Mesenchymal stem cell (in vitro differentiated cells and primary cell): Measurements from ENCODE around the gene ABHD16B.

Experiments
- DNase-seq: peaks from one replicate; pipeline ENCODE4 v3.0.0-alpha.2; 2013
- H2AFZ ChIP-seq: one replicate; pipeline ENCODE4 v1.6.1; 2013; ENCODE audit warnings: low read depth, mild to moderate bottlenecking, control low read depth, inconsistent platforms, low read length, moderate library complexity
- H2AK5ac ChIP-seq: 2 replicates; pipeline ENCODE4 v1.6.1; 2013; ENCODE audit warnings: low read length, moderate library complexity, mild to moderate bottlenecking, inconsistent platforms; ENCODE audit not compliant: severe bottlenecking
- H2BK120ac ChIP-seq: one replicate; pipeline ENCODE4 v1.6.1; 2013; ENCODE audit warnings: low read depth, mild to moderate bottlenecking, inconsistent platforms, low read length, moderate library complexity
- H2BK12ac ChIP-seq, 2 experiments: one replicate each; pipeline ENCODE4 v1.6.1; 2013; ENCODE audit warnings: inconsistent platforms in 2 of 2, low read length in 2 of 2, mild to moderate bottlenecking in 2 of 2, moderate library complexity in 2 of 2, control low read depth in 1 of 2
- H2BK15ac ChIP-seq: one replicate; pipeline ENCODE4 v1.6.1; 2013; ENCODE audit warnings: mild to moderate bottlenecking, low read depth, inconsistent platforms; ENCODE audit not compliant: poor library complexity, severe bottlenecking
- H2BK5ac ChIP-seq: 2 replicates; pipeline ENCODE4 v1.6.1; 2013; ENCODE audit warnings: low read depth, mild to moderate bottlenecking, low read length, control low read depth, inconsistent platforms; ENCODE audit not compliant: poor library complexity, severe bottlenecking
- H3K14ac ChIP-seq, 2 experiments: one replicate each; pipeline ENCODE4 v1.6.1; 2013; ENCODE audit warnings: inconsistent platforms in 2 of 2, low read length in 2 of 2, control low read depth in 1 of 2, mild to moderate bottlenecking in 1 of 2, moderate library complexity in 1 of 2
- H3K18ac ChIP-seq, 2 experiments: one replicate each; pipeline ENCODE4 v1.6.1; 2013; ENCODE audit warnings: inconsistent platforms in 2 of 2, low read length in 2 of 2, control low read depth in 1 of 2, low read depth in 1 of 2, mild to moderate bottlenecking in 1 of 2
- H3K23ac ChIP-seq, 2 experiments: one replicate each; pipeline ENCODE4 v1.6.1; 2013; ENCODE audit warnings: inconsistent platforms in 2 of 2, low read length in 2 of 2, mild to moderate bottlenecking in 2 of 2, moderate library complexity in 2 of 2, control low read depth in 1 of 2
- H3K27ac ChIP-seq: 2 replicates; pipeline ENCODE4 v1.5.1; 2013; ENCODE audit warnings: mild to moderate bottlenecking, moderate library complexity, low read length, control low read depth, inconsistent platforms; ENCODE audit not compliant: poor library complexity, severe bottlenecking
- H3K27me3 ChIP-seq, 2 experiments: 2 replicates each; pipeline versions ENCODE4 v1.6.1 to v1.7.0; 2013; ENCODE audit warnings: low read length in 2 of 2, mild to moderate bottlenecking in 2 of 2, moderate library complexity in 2 of 2, control low read depth in 1 of 2, inconsistent platforms in 1 of 2; ENCODE audit not compliant: control insufficient read depth in 1 of 2, insufficient read depth in 1 of 2
- H3K36me3 ChIP-seq, 2 experiments: 2 replicates each; pipeline versions ENCODE4 v1.6.1 to v1.7.0; 2013; ENCODE audit warnings: low read length in 2 of 2, control low read depth in 1 of 2, inconsistent platforms in 1 of 2, low read depth in 1 of 2, mild to moderate bottlenecking in 1 of 2; ENCODE audit not compliant: insufficient read depth in 2 of 2, control insufficient read depth in 1 of 2
- H3K4ac ChIP-seq, 2 experiments: one replicate each; pipeline ENCODE4 v1.6.1; 2013; ENCODE audit warnings: inconsistent platforms in 2 of 2, low read length in 2 of 2, mild to moderate bottlenecking in 2 of 2, moderate library complexity in 2 of 2, control low read depth in 1 of 2, low read depth in 1 of 2
- H3K4me1 ChIP-seq: 2 replicates; pipeline ENCODE4 v1.6.1; 2013; ENCODE audit warnings: low read depth, low read length, control low read depth; ENCODE audit not compliant: control insufficient read depth, insufficient read depth
- H3K4me2 ChIP-seq: 2 replicates; pipeline ENCODE4 v1.6.1; 2013; ENCODE audit warnings: low read length, mild to moderate bottlenecking, inconsistent platforms; ENCODE audit not compliant: poor library complexity, severe bottlenecking
- H3K4me3 ChIP-seq, 2 experiments: 2 replicates each; pipeline versions ENCODE4 v1.5.1 to v1.7.0; 2013; ENCODE audit warnings: low read length in 2 of 2, mild to moderate bottlenecking in 2 of 2, control low read depth in 1 of 2, low read depth in 1 of 2; ENCODE audit not compliant: insufficient read depth in 1 of 2
- H3K79me1 ChIP-seq: replicated peaks from 2 replicates; pipeline ENCODE4 v1.6.1; 2013; ENCODE audit warnings: mild to moderate bottlenecking, control low read depth, low read length, inconsistent platforms; ENCODE audit not compliant: poor library complexity, severe bottlenecking
- H3K9ac ChIP-seq: 2 replicates; pipeline ENCODE4 v1.7.0; 2013; ENCODE audit warnings: mild to moderate bottlenecking, low read length, moderate library complexity
- H3K9me3 ChIP-seq: 2 replicates; pipeline ENCODE4 v1.7.0; 2013; ENCODE audit warnings: mild to moderate bottlenecking, low read length; ENCODE audit not compliant: control insufficient read depth
- H4K8ac ChIP-seq: one replicate; pipeline ENCODE4 v1.6.1; 2013; ENCODE audit warnings: inconsistent platforms, mild to moderate bottlenecking, low read length, moderate library complexity
- H4K91ac ChIP-seq: one replicate; pipeline ENCODE4 v1.6.1; 2013; ENCODE audit warnings: mild to moderate bottlenecking, low read length, inconsistent platforms
- WGBS: methylation state at CpG from one replicate; pipeline ENCODE4 v1.1.7; 2013; ENCODE audit warnings: mixed read lengths; 5-methylcytosine and 5-hydroxymethylcytosine counted together

ABHD16B gene

GRCh38 chr20:63859166-63859699, 2.1 kb upstream of the ABHD16B start:
- H2AFZ ChIP-seq: no peak overlapping the region
- H3K27ac ChIP-seq: peak overlapping the region; percentile 69
- H3K9me3 ChIP-seq: no peaks in the 10 kb centered on the region
- H3K18ac ChIP-seq: peak overlapping the region; percentile 67 to 87
- peak overlapping the region; percentile 86 to 99 for H2BK12ac ChIP-seq
- H3K9ac ChIP-seq: no peak overlapping the region
- peak overlapping the region in 1 of 2 experiments; percentile 84 for H3K14ac ChIP-seq
- peak overlapping the region; percentile 94 for H4K8ac ChIP-seq
- no peak for DNase-seq
- peaks cover 27% of the 10 kb centered on the region for H3K79me1 ChIP-seq
- H2BK120ac ChIP-seq: peak overlapping the region; percentile 22
- H2BK15ac ChIP-seq: peak overlapping the region; percentile 84
- peak overlapping the region; percentile 7 for H2AK5ac ChIP-seq
- peak overlapping the region; percentile 45 to 71 for H3K4ac ChIP-seq
- peak overlapping the region in 1 of 2 experiments; percentile 91 for H3K23ac ChIP-seq
- H3K27me3 ChIP-seq: peaks cover 0 to 30% of the 10 kb centered on the region in 2 experiments
- H3K4me3 ChIP-seq: no peak overlapping the region
- H2BK5ac ChIP-seq: no peak overlapping the region
- 44% methylated on average over 7 of the region's 7 CpGs for WGBS
- H3K4me2 ChIP-seq: no peak overlapping the region
- peaks cover 63% of the 10 kb centered on the region for H3K4me1 ChIP-seq
- peak overlapping the region; percentile 79 for H4K91ac ChIP-seq
- H3K36me3 ChIP-seq: peaks cover 20 to 25% of the 10 kb centered on the region in 2 experiments

- Histone ChIP-seq H2BK120ac (peak overlapping the region; percentile 92), H3K14ac (no peak overlapping the region), H3K4me1 (peaks cover 50% of the 10 kb centered on the region), H2BK15ac (peak overlapping the region; percentile 26), H3K36me3 (peaks cover 20 to 25% of the 10 kb centered on the region in 2 experiments), H3K9me3 (no peaks in the 10 kb centered on the region), H2BK12ac (peak overlapping the region; percentile 80 to 83), H3K23ac (peak overlapping the region in 1 of 2 experiments; percentile 26), H3K4ac (peak overlapping the region; percentile 73 to 94), H2BK5ac (no peak overlapping the region), H3K18ac (peak overlapping the region; percentile 34 to 78), H4K8ac (peak overlapping the region; percentile 82), H3K4me2 (no peak overlapping the region), H3K9ac (no peak overlapping the region), H3K79me1 (peaks cover 27% of the 10 kb centered on the region), H3K4me3 (no peak overlapping the region), H2AK5ac (peak overlapping the region; percentile 19), H3K27ac (no peak overlapping the region), H4K91ac (peak overlapping the region; percentile 62), H3K27me3 (peaks cover 0 to 18% of the 10 kb centered on the region in 2 experiments), H2AFZ (no peak overlapping the region)
- WGBS: 77% methylated on average over 17 of the region's 17 CpGs
- no peak for DNase-seq
These were observed 810 bp upstream of the ABHD16B start for GRCh38 chr20:63860325-63861051.

- H3K36me3 ChIP-seq: peaks cover 20 to 30% of the 10 kb centered on the region in 2 experiments
- H3K23ac ChIP-seq: no peak overlapping the region
- no peak overlapping the region for H3K4me3 ChIP-seq
- no peak overlapping the region for H2BK120ac ChIP-seq
- H3K9ac ChIP-seq: no peak overlapping the region
- peak overlapping the region; percentile 48 for H2BK15ac ChIP-seq
- H4K8ac ChIP-seq: peak overlapping the region; percentile 48
- peaks cover 0 to 5% of the 10 kb centered on the region in 2 experiments for H3K27me3 ChIP-seq
- H3K14ac ChIP-seq: no peak overlapping the region
- WGBS: 97% methylated on average over 93 of the region's 95 CpGs
- no peak overlapping the region for H3K18ac ChIP-seq
- peak overlapping the region; percentile 26 to 46 for H3K4ac ChIP-seq
- peak overlapping the region; percentile 86 for H4K91ac ChIP-seq
- no peak overlapping the region for H3K27ac ChIP-seq
- no peaks in the 10 kb centered on the region for H3K9me3 ChIP-seq
- H2AK5ac ChIP-seq: no peak overlapping the region
- no peak overlapping the region for H2AFZ ChIP-seq
- no peak for DNase-seq
- peaks cover 49% of the 10 kb centered on the region for H3K4me1 ChIP-seq
- H3K79me1 ChIP-seq: peaks cover 27% of the 10 kb centered on the region
- no peak overlapping the region for H3K4me2 ChIP-seq
- peak overlapping the region; percentile 66 for H2BK12ac ChIP-seq
- no peak overlapping the region for H2BK5ac ChIP-seq
These were observed 943 bp downstream of the ABHD16B start for GRCh38 chr20:63861981-63862901.
